ENCODE measurements around the gene SMKR1.
"Not testable (repeated sequence)": the region's sequence is repeated elsewhere in the genome, so short reads cannot be mapped to it uniquely, and the experiment has no call there.

GRCh38 chr7:129475931-129476330 is 26.4 kb upstream of the SMKR1 start:
- TF ChIP-seq CTCF, POLR2A (IDR thresholded peaks at IDR 0.05): not testable (repeated sequence)

Measured in body of pancreas (tissue), 4 donors.